CD4-positive, alpha-beta T cell treated with Interleukin-17A for 4 hours (primary cell): ENCODE data around the gene DLEC1.
"Not testable (repeated sequence)": the region's sequence is repeated elsewhere in the genome, so short reads cannot be mapped to it uniquely, and the experiment has no call there.

Experiments used
- DNase-seq: peaks from one replicate; pipeline ENCODE4 v3.0.0-alpha.2; 2020; ENCODE audit warnings: mixed read lengths

Gene DLEC1

GRCh38 chr3:38085311-38085942, 46.4 kb downstream of the DLEC1 start:
- no peak for DNase-seq

- DNase-seq = no peak
Measured at GRCh38 chr3:38085943-38086324, 46.9 kb downstream of the DLEC1 start.

DNA sequence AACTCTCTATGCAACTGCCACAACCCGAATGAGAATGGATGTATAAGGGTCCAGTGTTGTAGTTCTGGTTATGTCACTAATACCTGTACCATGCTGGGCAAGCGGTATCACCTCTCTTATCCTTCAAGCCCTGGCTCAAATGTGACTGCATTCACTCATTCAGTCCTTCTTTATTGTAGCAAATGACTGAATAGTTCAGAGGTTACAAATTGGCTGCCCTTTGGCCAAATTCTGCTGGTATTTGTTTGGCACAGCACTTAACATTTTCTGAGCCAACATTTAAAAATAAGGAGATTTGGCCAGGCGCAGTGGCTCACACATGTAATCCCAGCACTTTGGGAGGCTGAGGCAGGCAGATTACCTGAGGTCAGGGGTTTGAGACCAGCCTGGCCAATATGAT, 47.5 kb downstream of the DLEC1 start:
- no peak for DNase-seq

GRCh38 chr3:38087278-38087677, 48.3 kb downstream of the DLEC1 start:
- not testable (repeated sequence) for DNase-seq

GRCh38 chr3:38088126-38089078, 49.4 kb downstream of the DLEC1 start:
- no peak for DNase-seq

GRCh38 chr3:38089163-38089562, 50.2 kb downstream of the DLEC1 start:
- DNase-seq = no peak

GRCh38 chr3:38090453-38090852, 51.4 kb downstream of the DLEC1 start:
- no peak for DNase-seq

GRCh38 chr3:38094999-38095398, 56.0 kb downstream of the DLEC1 start:
- no peak for DNase-seq

DNA sequence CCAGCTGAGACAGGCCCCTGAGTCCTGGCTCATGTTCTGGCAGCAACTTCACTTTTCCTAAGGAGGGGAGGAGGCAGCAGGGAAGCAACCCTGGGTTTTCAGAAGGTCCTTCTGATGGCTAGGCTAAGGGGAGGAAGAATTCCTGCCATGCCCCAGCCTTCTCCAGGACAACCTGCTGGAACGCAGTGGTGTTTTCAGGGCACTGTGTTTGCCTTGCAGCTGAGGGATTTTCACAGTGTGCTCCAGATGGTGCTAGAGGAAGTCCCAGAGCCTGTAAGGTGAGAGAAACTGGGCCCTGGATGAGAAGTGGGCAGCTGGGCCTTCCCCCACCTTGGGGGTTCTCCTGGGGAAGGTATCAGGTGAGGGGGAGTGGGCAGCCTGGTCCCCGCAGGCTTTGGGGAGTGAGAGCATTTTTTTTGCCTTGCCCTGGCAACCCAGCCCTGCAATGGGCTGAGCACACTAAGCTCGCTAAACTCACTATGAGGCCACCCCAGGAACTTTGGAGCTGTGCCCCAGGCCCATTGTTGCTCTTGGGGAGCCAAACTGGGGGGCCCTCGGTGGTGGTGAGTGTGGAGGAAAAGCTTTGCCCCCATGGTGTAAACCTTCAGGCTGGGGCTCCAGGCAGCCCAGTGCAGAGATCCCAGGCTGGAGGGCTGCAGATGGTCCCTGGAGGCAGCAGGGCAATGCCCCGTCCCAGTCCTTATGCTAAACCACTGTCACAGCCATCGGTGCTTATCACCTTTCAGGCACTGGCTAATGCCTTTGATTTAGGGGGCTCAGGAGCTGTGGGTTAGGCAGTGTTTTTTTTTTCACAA, 56.9 kb downstream of the DLEC1 start:
- DNase-seq = no peak

DNA sequence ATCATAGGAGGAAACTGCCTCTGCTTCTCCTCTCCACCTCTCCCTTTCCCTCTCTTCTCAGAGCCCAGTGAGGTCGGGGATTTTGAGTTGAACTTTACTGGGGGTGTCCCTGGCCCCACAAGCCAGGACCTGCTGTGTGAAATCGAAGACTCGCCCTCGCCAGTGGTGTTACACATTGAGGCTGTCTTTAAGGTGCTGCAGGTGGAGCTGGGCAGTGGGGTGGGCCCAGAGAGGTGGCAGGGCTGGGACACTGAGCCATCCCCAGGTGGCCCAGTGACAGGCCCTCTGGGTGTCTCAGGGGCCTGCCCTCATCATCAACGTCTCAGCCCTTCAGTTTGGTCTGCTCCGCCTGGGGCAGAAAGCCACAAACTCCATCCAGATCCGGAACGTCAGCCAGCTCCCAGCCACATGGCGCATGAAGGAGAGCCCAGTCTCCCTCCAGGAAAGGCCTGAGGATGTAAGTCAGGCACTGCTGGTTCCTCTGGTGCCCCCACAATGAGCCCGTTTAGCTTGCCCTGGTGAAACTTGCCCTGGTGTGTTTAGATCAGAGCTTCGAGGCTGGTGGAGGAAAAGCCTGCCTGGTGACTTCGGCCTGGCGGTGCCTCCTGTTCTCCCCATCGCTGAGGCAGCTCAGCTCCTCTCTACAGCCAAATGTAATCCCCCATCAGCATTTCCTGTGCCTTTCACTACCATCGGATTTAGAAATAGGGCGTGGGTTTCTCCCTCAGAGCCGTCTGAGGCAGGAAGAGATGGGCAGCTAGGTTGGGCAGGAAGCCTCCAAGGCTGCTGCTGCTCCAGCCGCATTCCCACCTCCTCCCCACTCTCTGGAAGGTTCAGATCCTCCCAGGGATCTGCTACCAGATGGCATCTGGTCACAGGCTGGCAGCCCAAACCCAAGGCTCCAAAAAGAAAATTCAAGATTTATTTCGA, 58.7 kb downstream of the DLEC1 start:
- no peak for DNase-seq

- no peak for DNase-seq
Measured at GRCh38 chr3:38098376-38098723, 59.3 kb downstream of the DLEC1 start.

GRCh38 chr3:38099518-38099917, 60.5 kb downstream of the DLEC1 start:
- no peak for DNase-seq

GRCh38 chr3:38100498-38100897, 61.5 kb downstream of the DLEC1 start:
- DNase-seq = no peak

- DNase-seq = no peak
Measured at GRCh38 chr3:38101811-38102443, 62.9 kb downstream of the DLEC1 start.

DNA sequence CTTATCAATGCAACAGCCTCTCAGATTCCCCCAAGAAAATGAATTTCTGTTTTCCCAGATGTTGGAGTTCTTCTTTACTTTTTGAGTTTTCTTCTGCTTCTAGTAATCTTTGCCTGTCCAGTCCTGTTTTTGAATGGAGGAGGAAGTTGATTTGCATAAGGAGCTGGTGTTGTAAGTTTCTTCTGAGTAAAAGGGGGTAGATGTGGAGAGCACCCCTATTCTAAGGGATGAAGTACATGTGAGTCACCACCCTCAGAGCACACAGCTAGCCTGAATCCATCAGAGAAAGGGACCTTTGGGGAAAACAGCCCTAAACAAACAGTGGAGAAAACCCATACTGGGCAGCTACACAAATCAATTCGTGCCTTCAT, 63.4 kb downstream of the DLEC1 start:
- no peak for DNase-seq

- DNase-seq = no peak
Measured at GRCh38 chr3:38105525-38105924, 66.5 kb downstream of the DLEC1 start.

- no peak for DNase-seq
Measured at GRCh38 chr3:38107911-38108648, 69.1 kb downstream of the DLEC1 start.

GRCh38 chr3:38108649-38109579, 69.9 kb downstream of the DLEC1 start:
- DNase-seq = no peak

- no peak for DNase-seq
Measured at GRCh38 chr3:38109580-38110313, 70.7 kb downstream of the DLEC1 start.
